GM20000 (cell line): ENCODE measurements around the gene ACOT9.

Experiments used
- DNase-seq: peaks from one replicate; pipeline ENCODE4 v3.0.0; 2012; ENCODE audit warnings: low spot score
- TF ChIP-seq, protein P1 (sequence below): IDR thresholded peaks from 2 replicates; pipeline ENCODE4 v1.5.1; 2012; ENCODE audit warnings: mild to moderate bottlenecking, control low read depth; ENCODE audit errors: extremely low read depth, missing control alignments

The ACOT9 gene

DNA sequence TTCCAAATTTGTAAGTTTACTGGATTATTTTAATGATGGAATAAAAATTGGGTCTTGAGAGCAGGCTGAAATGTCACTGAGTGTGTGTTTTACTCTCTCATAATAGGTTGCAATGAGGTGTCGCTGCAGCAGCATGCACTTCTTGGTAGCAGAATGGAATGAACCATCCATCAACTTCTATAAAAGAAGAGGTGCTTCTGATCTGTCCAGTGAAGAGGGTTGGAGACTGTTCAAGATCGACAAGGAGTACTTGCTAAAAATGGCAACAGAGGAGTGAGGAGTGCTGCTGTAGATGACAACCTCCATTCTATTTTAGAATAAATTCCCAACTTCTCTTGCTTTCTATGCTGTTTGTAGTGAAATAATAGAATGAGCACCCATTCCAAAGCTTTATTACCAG is 42.5 kb upstream of the ACOT9 start:
- no peak for DNase-seq
- TF ChIP-seq, protein P1, sequence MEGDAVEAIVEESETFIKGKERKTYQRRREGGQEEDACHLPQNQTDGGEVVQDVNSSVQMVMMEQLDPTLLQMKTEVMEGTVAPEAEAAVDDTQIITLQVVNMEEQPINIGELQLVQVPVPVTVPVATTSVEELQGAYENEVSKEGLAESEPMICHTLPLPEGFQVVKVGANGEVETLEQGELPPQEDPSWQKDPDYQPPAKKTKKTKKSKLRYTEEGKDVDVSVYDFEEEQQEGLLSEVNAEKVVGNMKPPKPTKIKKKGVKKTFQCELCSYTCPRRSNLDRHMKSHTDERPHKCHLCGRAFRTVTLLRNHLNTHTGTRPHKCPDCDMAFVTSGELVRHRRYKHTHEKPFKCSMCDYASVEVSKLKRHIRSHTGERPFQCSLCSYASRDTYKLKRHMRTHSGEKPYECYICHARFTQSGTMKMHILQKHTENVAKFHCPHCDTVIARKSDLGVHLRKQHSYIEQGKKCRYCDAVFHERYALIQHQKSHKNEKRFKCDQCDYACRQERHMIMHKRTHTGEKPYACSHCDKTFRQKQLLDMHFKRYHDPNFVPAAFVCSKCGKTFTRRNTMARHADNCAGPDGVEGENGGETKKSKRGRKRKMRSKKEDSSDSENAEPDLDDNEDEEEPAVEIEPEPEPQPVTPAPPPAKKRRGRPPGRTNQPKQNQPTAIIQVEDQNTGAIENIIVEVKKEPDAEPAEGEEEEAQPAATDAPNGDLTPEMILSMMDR, result no peak

DNA sequence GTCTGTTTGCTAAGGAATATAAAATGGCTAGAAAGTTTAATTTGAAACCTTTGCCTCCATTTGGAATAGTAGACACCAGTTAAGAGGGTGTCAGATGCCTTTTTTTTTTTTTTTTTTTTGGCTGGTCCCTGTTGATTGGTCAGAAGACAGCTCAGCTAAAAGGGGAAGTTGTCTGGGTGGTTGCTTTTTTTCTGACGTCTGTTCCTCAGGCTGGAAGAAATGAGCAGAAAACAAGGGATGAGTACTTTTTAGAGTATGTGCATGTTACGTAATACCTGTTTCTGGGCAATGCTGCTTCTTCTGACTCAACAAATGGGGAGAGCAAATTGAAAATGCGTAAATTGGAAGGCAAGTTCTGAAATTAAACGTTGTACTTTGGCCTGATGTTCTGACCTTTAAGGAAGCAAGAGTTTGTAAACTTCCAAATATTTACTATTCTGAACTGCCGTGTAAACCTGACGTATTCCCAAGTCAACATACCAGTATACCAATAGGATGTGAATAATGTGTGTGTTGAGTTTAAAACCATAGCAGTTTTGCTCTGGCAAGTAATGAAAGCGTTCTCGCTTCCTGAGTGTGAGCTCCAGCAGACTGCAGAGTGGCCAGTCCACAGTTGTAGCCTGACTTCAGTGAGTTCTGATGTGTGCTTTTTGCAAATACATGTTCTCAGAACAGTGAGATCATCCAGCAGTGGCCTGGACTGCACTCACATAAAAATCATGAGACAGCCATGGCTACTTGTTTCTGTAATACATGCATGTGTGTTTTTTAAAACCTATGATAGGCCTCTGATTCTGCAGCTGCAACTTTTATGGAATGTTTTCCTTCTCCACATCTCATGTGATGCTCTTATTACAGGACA is 41.6 kb upstream of the ACOT9 start:
- peak; percentile 14 for DNase-seq
- TF ChIP-seq, protein P1, result no peak

DNA sequence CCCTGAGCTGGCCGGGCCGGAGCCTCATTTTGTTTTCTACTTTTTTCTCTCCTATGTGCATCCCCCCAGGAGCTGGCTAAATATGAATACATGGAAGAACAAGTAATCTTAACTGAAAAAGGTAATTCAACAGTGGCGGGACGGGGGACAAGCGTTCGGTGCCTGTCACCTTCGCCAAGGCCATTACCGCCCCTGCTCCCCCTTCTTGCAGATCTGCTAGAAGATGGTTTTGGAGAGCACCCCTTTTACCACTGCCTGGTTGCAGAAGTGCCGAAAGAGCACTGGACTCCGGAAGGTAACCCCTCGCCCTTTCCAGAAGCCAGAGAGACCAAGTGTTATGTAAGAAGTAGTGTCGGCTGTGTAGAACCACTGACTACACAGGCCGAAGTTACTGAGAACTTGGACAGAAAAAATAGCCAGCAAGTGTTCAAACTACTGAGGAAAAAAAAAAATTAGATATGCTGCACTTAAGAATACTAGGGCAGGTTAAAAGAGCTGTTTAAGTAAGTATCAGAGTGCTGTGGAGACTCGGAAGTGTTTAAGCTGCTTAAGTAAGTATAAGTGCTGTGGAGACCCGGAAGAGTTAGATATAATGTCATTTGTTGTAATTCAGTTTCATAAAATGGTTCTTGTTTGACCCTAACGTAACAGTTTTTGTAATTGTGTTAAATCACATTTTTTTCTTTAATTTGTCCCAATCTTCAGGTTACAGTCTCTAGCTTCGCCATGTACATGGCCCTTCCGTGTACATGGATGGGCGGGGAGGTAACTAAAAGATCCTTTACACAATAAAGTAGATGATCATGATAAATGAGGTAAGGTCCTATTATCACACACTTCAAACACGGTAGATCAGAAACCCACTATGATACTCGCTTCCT is 40.8 kb upstream of the ACOT9 start:
- TF ChIP-seq, protein P1, result no peak
- no peak for DNase-seq

DNA sequence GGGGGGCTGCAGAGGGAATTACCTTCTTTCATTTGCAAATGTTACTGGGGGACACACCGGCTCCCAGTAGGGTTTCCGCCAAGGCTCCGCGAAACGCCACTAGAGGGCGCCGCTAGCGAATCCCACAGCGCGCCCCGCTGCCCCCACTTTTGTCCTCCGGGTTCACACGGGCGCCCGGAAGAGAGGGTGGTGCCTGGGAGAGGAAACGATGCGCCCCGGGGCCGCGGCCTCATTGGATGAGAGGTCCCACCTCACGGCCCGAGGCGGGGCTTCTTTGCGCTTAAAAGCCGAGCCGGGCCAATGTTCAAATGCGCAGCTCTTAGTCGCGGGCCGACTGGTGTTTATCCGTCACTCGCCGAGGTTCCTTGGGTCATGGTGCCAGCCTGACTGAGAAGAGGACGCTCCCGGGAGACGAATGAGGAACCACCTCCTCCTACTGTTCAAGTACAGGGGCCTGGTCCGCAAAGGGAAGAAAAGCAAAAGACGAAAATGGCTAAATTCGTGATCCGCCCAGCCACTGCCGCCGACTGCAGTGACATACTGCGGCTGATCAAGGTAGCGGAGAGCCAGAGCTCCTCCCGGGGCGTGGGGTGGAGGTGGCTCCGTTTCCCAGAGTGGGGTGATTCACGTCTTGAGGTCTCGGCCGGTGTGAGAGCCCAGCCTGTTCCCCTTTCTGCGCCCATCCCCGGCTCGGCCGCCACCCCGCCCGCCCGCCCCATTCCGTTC is 40.0 kb upstream of the ACOT9 start, which contains the start of gene SAT1:
TSS of gene SAT1 (plus strand) at position 311 of the 726 bp plus-strand sequence. CDS start at position 490, 179 bp downstream.
- TF ChIP-seq, protein P1, result peak; percentile 21
- peak; percentile 81 for DNase-seq

DNA sequence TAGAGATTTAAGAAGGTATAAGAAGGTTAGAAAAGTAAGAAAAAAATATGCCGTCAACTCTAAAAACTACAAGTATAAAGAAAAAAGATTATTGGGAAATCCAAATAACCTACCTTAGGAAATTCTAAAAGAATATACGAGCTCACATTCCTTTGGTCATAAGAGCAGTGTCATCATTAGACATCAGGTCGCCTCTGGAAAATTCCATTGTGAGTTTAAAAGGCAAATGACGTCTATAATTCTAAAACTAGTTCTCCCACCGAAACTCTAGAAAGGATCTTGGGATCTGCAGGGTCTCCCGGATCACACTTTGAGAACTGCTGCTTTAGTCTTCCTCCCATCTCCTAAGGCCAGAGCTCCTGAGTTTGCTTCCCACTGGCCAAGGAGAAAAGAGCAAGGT is 39.4 kb upstream of the ACOT9 start:
- TF ChIP-seq, protein P1, result no peak
- no peak for DNase-seq

DNA sequence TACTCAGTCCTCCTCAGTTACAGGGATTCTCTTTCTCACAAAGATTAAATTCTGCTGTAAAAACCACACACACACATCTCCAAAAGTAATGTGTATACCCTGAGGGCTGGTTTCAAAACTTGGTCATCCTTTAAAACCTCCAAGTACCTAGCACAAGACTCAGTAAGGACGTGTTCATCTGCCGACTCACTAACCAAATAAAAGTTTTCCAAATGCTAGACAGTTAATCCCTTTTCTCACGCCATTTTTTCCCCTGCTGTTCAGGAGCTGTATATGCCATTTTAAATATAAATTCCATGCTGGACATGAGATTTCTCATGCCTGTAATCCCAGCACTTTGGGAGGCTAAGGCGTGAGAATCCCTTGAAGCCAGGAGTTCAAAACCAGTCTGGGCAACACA is 35.9 kb upstream of the ACOT9 start:
- DNase-seq, result no peak

More for the DNA sequence above, 35.9 kb upstream of the ACOT9 start:
- TF ChIP-seq, protein P1, result no peak
